Upper lobe of left lung (tissue), 4 donors: Measurements from ENCODE around the gene CDKAL1.

Source experiments
- EP300 ChIP-seq, 4 donors: sonication (generic); formaldehyde crosslinking; IDR thresholded peaks; one replicate each; pipeline ENCODE4 v1.5.1; 2017; ENCODE audit warnings: antibody characterized with exemption in 4 of 4, control low read depth in 2 of 4
- POLR2A ChIP-seq, 4 donors: fragments of 450-650 bp; IDR thresholded peaks; one replicate each; pipeline ENCODE4 v1.5.1; 2016 to 2017; ENCODE audit warnings: antibody characterized with exemption in 4 of 4, mild to moderate bottlenecking in 2 of 4
- POLR2AphosphoS5 ChIP-seq, 2 donors: sonication (generic); formaldehyde crosslinking; IDR thresholded peaks; one replicate each; pipeline ENCODE4 v1.5.1; 2017; ENCODE audit warnings: antibody characterized with exemption in 2 of 2
- TF ChIP-seq, protein P1 (sequence below), 6 experiments: fragments of 450-650 bp in 4 of 6; fragments of 200-600 bp in 2 of 6; sonication (generic) in 2 of 6; IDR thresholded peaks; one replicate each; pipeline ENCODE4 v1.5.1; 2016 to 2019; ENCODE audit warnings: antibody characterized with exemption in 6 of 6

DNA sequence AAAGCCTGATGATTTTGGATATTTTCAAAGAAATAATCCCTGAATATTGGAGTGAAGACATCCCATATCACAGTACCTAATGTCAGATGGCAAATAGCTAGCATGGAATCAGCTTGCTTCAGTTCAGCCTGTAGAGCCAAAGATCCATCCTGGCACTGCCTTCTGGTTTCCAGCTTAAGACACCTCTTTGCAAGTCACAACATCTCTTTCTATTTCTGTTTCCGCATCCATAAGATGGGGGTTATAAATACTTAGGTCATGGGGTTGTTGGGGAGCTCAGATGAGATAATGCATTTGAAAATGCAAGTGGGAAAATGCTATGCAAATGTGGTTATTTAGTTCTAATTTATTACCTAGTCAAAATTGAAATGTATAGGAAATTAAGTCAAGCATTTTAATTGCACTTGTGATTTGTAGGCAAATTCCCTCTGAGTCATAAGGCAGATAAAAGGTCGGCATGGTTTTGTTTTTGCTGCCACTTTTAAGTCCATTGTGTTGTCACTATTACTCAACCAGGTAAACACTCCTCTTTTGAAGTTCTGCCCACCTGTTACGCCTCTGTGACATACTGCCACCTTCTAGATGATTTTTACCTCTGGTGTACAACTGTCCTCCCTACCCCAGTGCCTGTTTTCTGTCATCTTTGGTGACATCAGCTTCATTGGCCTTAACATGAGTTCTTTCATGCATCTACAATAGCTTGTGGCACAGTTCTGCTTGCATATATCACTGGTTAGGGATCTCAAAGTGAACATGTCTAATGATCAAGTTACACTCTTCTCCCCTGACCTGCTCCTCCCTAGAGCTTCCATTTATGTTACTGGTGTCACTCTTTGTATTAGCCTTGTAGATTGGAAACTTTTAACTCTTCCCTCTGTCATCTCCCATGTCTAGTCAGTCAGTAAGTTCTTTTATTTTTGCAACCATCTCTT, 96.6 kb downstream of the CDKAL1 start:
- TF ChIP-seq, protein P1, sequence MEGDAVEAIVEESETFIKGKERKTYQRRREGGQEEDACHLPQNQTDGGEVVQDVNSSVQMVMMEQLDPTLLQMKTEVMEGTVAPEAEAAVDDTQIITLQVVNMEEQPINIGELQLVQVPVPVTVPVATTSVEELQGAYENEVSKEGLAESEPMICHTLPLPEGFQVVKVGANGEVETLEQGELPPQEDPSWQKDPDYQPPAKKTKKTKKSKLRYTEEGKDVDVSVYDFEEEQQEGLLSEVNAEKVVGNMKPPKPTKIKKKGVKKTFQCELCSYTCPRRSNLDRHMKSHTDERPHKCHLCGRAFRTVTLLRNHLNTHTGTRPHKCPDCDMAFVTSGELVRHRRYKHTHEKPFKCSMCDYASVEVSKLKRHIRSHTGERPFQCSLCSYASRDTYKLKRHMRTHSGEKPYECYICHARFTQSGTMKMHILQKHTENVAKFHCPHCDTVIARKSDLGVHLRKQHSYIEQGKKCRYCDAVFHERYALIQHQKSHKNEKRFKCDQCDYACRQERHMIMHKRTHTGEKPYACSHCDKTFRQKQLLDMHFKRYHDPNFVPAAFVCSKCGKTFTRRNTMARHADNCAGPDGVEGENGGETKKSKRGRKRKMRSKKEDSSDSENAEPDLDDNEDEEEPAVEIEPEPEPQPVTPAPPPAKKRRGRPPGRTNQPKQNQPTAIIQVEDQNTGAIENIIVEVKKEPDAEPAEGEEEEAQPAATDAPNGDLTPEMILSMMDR (IDR thresholded peaks at IDR 0.05): no peak
- TF ChIP-seq POLR2A (IDR thresholded peaks at IDR 0.05): no peak
- TF ChIP-seq EP300 (IDR thresholded peaks at IDR 0.05): no peak
- no peak for TF ChIP-seq POLR2AphosphoS5 (IDR thresholded peaks at IDR 0.05)
